ENCODE data around the gene MRPL53.

The MRPL53 gene
- long read RNA-seq, transcript MRPL53-201 (3 exons, 1,162 nt) = major isoform, 12 of 13 reads
- long read RNA-seq, partial matches to known transcripts = 0 of 13 reads
- long read RNA-seq, other reads (novel, unspliced or antisense) = 0 of 13 reads

- DNase-seq (ENCODE audit: low read depth in 1 of 2, low spot score in 1 of 2) = peak; percentile 96 to 97
- TF ChIP-seq REST (IDR thresholded peaks at IDR 0.05; ENCODE audit: insufficient replicate concordance, low read depth) = no peak
- peak; percentile 100 for TF ChIP-seq POLR2AphosphoS5 (IDR thresholded peaks at IDR 0.05; ENCODE audit: low read depth)
- no peak for TF ChIP-seq CTCF (IDR thresholded peaks at IDR 0.05; ENCODE audit: insufficient read depth, low read length)
- peak; percentile 74; the same call in 1 of the 2 replicates for TF ChIP-seq SPI1 (IDR thresholded peaks at IDR 0.05; ENCODE audit: borderline replicate concordance, low read depth)
- TF ChIP-seq GABPA (IDR thresholded peaks at IDR 0.05; ENCODE audit: low read depth) = peak; percentile 99
- Histone ChIP-seq H3K27me3 (ENCODE audit: insufficient read depth, poor library complexity, severe bottlenecking) (no peaks in the 10 kb centered on the region), H3K4me3 (replicated peaks; ENCODE audit: insufficient read depth, low read length) (peak within 1 kb of the TSS; percentile 76), H3K27ac (replicated peaks) (peak within 1 kb of the TSS; percentile 82)
These were observed at the start of gene MRPL53 for GRCh38 chr2:74472086-74472944. TSS of gene MRPL53 (minus strand) at chr2:74472680. CDS start at chr2:74472660, 20 bp downstream.

GRCh38 chr2:74516650-74517049 lies 44.2 kb upstream of the MRPL53 start:
- TF ChIP-seq GABPA (IDR thresholded peaks at IDR 0.05; ENCODE audit: low read depth) (no peak), POLR2AphosphoS5 (IDR thresholded peaks at IDR 0.05; ENCODE audit: low read depth) (no peak), SPI1 (IDR thresholded peaks at IDR 0.05; ENCODE audit: borderline replicate concordance, low read depth) (no peak), REST (IDR thresholded peaks at IDR 0.05; ENCODE audit: insufficient replicate concordance, low read depth) (no peak), CTCF (IDR thresholded peaks at IDR 0.05; ENCODE audit: insufficient read depth, low read length) (no peak)
- Histone ChIP-seq H3K27ac (replicated peaks) (no peak overlapping the region), H3K4me3 (replicated peaks; ENCODE audit: insufficient read depth, low read length) (no peak overlapping the region), H3K27me3 (ENCODE audit: insufficient read depth, poor library complexity, severe bottlenecking) (peaks cover 70% of the 10 kb centered on the region)
- DNase-seq (ENCODE audit: low read depth in 1 of 2, low spot score in 1 of 2) = no peak

GRCh38 chr2:74515981-74516633 lies 43.6 kb upstream of the MRPL53 start:
- TF ChIP-seq POLR2AphosphoS5 (IDR thresholded peaks at IDR 0.05; ENCODE audit: low read depth) (no peak), CTCF (IDR thresholded peaks at IDR 0.05; ENCODE audit: insufficient read depth, low read length) (no peak)
- DNase-seq (ENCODE audit: low read depth in 1 of 2, low spot score in 1 of 2) = no peak
- no peak overlapping the region for H3K4me3 ChIP-seq (replicated peaks; ENCODE audit: insufficient read depth, low read length)
- peaks cover 72% of the 10 kb centered on the region for H3K27me3 ChIP-seq (ENCODE audit: insufficient read depth, poor library complexity, severe bottlenecking)
- H3K27ac ChIP-seq (replicated peaks) = no peak overlapping the region
